Putamen (tissue), 1 donor: Measurements from ENCODE around the gene UBE2I.
A peak's percentile ranks its signal among the peaks of the same experiment; 100 is the strongest.
"Not testable (repeated sequence)": the region's sequence is repeated elsewhere in the genome, so short reads cannot be mapped to it uniquely, and the experiment has no call there.

Experiments used
- DNase-seq: peaks from one replicate; pipeline ENCODE4 v3.0.0-alpha.2; 2016; ENCODE audit warnings: low spot score

The UBE2I gene

GRCh38 chr16:1308977-1309885 lies at the start of gene UBE2I:
TSS of gene UBE2I (plus strand) at chr16:1309636. CDS start at chr16:1314031, 4,395 bp downstream.
- peak; percentile 98 for DNase-seq

GRCh38 chr16:1259760-1260068 lies 49.7 kb upstream of the UBE2I start:
- no peak for DNase-seq

- DNase-seq: no peak
These were observed 49.2 kb upstream of the UBE2I start for GRCh38 chr16:1260101-1260680.

GRCh38 chr16:1261131-1261892 lies 48.1 kb upstream of the UBE2I start:
- no peak for DNase-seq

- DNase-seq: no peak
These were observed 47.1 kb upstream of the UBE2I start for GRCh38 chr16:1262210-1262845.

GRCh38 chr16:1262846-1263221 lies 46.6 kb upstream of the UBE2I start:
- no peak for DNase-seq

- no peak for DNase-seq
These were observed 45.7 kb upstream of the UBE2I start for GRCh38 chr16:1263591-1264344.

- no peak for DNase-seq
These were observed 44.9 kb upstream of the UBE2I start for GRCh38 chr16:1264345-1265089.

GRCh38 chr16:1265090-1265630 lies 44.3 kb upstream of the UBE2I start:
- no peak for DNase-seq

- DNase-seq: no peak
These were observed 43.6 kb upstream of the UBE2I start for GRCh38 chr16:1265826-1266225.

GRCh38 chr16:1269418-1269817 lies 40.0 kb upstream of the UBE2I start:
- DNase-seq: not testable (repeated sequence)

GRCh38 chr16:1271380-1271723 lies 38.1 kb upstream of the UBE2I start:
- no peak for DNase-seq

- not testable (repeated sequence) for DNase-seq
These were observed 37.6 kb upstream of the UBE2I start for GRCh38 chr16:1271724-1272413.

GRCh38 chr16:1272453-1273198 lies 36.8 kb upstream of the UBE2I start:
- no peak for DNase-seq

- no peak for DNase-seq
These were observed 35.6 kb upstream of the UBE2I start for GRCh38 chr16:1273816-1274215.

GRCh38 chr16:1274767-1275166 lies 34.7 kb upstream of the UBE2I start:
- no peak for DNase-seq

GRCh38 chr16:1275791-1276579 lies 33.5 kb upstream of the UBE2I start:
- no peak for DNase-seq

- DNase-seq: no peak
These were observed 32.9 kb upstream of the UBE2I start for GRCh38 chr16:1276580-1276878.

- no peak for DNase-seq
These were observed 32.3 kb upstream of the UBE2I start for GRCh38 chr16:1277151-1277598.
